Liver (tissue), 9 donors: ENCODE measurements around the gene SDK2. TPM values are rescaled to one million over a fixed set of nuclear protein-coding genes. Genes with fewer than 3 reads are reported as not detected.

ENCODE experiments used
- DNase-seq: peaks from one replicate; pipeline ENCODE4 v3.0.0-alpha.2; 2017; ENCODE audit warnings: low spot score
- H3K27ac ChIP-seq, 2 donors: one replicate each; pipeline ENCODE4 v1.7.0; 2013; ENCODE audit warnings: inconsistent platforms in 2 of 2, low read length in 2 of 2, control low read depth in 1 of 2, low read depth in 1 of 2, mild to moderate bottlenecking in 1 of 2
- H3K27me3 ChIP-seq, 4 donors: one replicate each; pipeline versions ENCODE4 v1.6.1 to v1.7.0; 2013; ENCODE audit warnings: low read length in 3 of 4, inconsistent platforms in 1 of 4, mild to moderate bottlenecking in 1 of 4, moderate library complexity in 1 of 4; ENCODE audit not compliant: control insufficient read depth in 4 of 4, insufficient read depth in 4 of 4
- H3K36me3 ChIP-seq, 4 donors: one replicate each; pipeline versions ENCODE4 v1.6.1 to v1.7.0; 2013; ENCODE audit warnings: low read length in 3 of 4, mild to moderate bottlenecking in 3 of 4, low read depth in 1 of 4, moderate library complexity in 1 of 4; ENCODE audit not compliant: control insufficient read depth in 4 of 4, insufficient read depth in 3 of 4
- H3K4me1 ChIP-seq, 4 donors: one replicate each; pipeline versions ENCODE4 v1.6.1 to v1.7.0; 2013; ENCODE audit warnings: low read length in 3 of 4, mild to moderate bottlenecking in 3 of 4, moderate library complexity in 1 of 4; ENCODE audit not compliant: control insufficient read depth in 4 of 4, insufficient read depth in 4 of 4
- H3K4me3 ChIP-seq, 3 donors: one replicate each; pipeline versions ENCODE4 v1.6.1 to v1.7.0; 2013; ENCODE audit warnings: low read length in 3 of 3, control low read depth in 1 of 3, low read depth in 1 of 3, mild to moderate bottlenecking in 1 of 3
- H3K9ac ChIP-seq, 2 donors: one replicate each; pipeline ENCODE4 v1.7.0; 2013; ENCODE audit warnings: low read length in 2 of 2, mild to moderate bottlenecking in 2 of 2, moderate library complexity in 2 of 2, control low read depth in 1 of 2, low read depth in 1 of 2
- H3K9me3 ChIP-seq, 4 donors: one replicate each; pipeline versions ENCODE4 v1.6.1 to v1.7.0; 2013; ENCODE audit warnings: low read length in 3 of 4; ENCODE audit not compliant: control insufficient read depth in 4 of 4
- EGR1 ChIP-seq, 2 donors: IDR thresholded peaks; 2 replicates each; pipeline ENCODE4 v1.6.1; 2016 to 2018; ENCODE audit warnings: antibody characterized with exemption in 2 of 2, low read depth in 2 of 2
- FOXA1 ChIP-seq: IDR thresholded peaks from 2 replicates; pipeline ENCODE4 v1.6.1; 2016; ENCODE audit warnings: antibody characterized with exemption
- FOXA2 ChIP-seq: IDR thresholded peaks from 2 replicates; pipeline ENCODE4 v1.6.1; 2016; ENCODE audit warnings: antibody characterized with exemption
- GABPA ChIP-seq, 2 donors: IDR thresholded peaks in 1 of 2; conservative IDR thresholded peaks in 1 of 2; 2 replicates each; pipeline ENCODE4 v1.6.1; 2016; ENCODE audit warnings: antibody characterized with exemption in 2 of 2, mild to moderate bottlenecking in 1 of 2, moderate library complexity in 1 of 2
- HNF4A ChIP-seq, 2 donors: conservative IDR thresholded peaks; 2 replicates each; pipeline ENCODE4 v1.6.1; 2016; ENCODE audit warnings: antibody characterized with exemption in 2 of 2, mild to moderate bottlenecking in 2 of 2
- HNF4G ChIP-seq: IDR thresholded peaks from 2 replicates; pipeline ENCODE4 v1.6.1; 2016; ENCODE audit warnings: antibody characterized with exemption
- JUND ChIP-seq, 2 donors: IDR thresholded peaks; 2 replicates each; pipeline ENCODE4 v1.6.1; 2016; ENCODE audit warnings: antibody characterized with exemption in 2 of 2
- NR2F2 ChIP-seq: IDR thresholded peaks from 2 replicates; pipeline ENCODE4 v1.6.1; 2016; ENCODE audit warnings: antibody characterized with exemption
- RAD21 ChIP-seq, 2 donors: IDR thresholded peaks; 2 replicates each; pipeline ENCODE4 v1.6.1; 2016; ENCODE audit warnings: antibody characterized with exemption in 2 of 2, mild to moderate bottlenecking in 2 of 2
- RXRA ChIP-seq, 2 donors: IDR thresholded peaks; 2 replicates each; pipeline ENCODE4 v1.6.1; 2017 to 2018; ENCODE audit warnings: antibody characterized with exemption in 2 of 2, mild to moderate bottlenecking in 1 of 2
- SP1 ChIP-seq: IDR thresholded peaks from 2 replicates; pipeline ENCODE4 v1.6.1; 2018; ENCODE audit warnings: antibody characterized with exemption, mild to moderate bottlenecking
- TAF1 ChIP-seq: conservative IDR thresholded peaks from 2 replicates; pipeline ENCODE4 v1.6.1; 2016; ENCODE audit warnings: antibody characterized with exemption, mild to moderate bottlenecking
- YY1 ChIP-seq: IDR thresholded peaks from 2 replicates; pipeline ENCODE4 v1.6.1; 2016; ENCODE audit warnings: antibody characterized with exemption, mild to moderate bottlenecking
- WGBS: extraction: QIAGEN DNeasy Blood & Tissue Kit; methylation state at CpG from one replicate; pipeline ENCODE4 v1.1.7; 2013; 5-methylcytosine and 5-hydroxymethylcytosine counted together
- polyA plus RNA-seq, 2 donors: library from polyadenylated mRNA; stranded (reverse) in 1 of 2; unstranded in 1 of 2; fragments of 200-250 nt in 1 of 2; fragments of >200 nt in 1 of 2; fragmentation: Nextera tagmentation in 1 of 2; extraction: Ambion mirVana in 1 of 2; gene quantifications; one replicate each; pipeline versions ENCODE4 v1.2.1 to v1.2.3, GENCODE V29; 2013 to 2015
- total RNA-seq, 2 donors: library from RNA; depleted of rRNA; stranded (reverse); fragments of >200 nt; gene quantifications; one replicate each; pipeline ENCODE4 v1.2.3, GENCODE V29; 2014
- TF ChIP-seq, protein P1 (sequence below): IDR thresholded peaks from 2 replicates; pipeline ENCODE4 v1.6.1; 2016; ENCODE audit warnings: antibody characterized with exemption
- TF ChIP-seq, protein P2 (sequence below): IDR thresholded peaks from 2 replicates; pipeline ENCODE4 v1.6.1; 2016; ENCODE audit warnings: antibody characterized with exemption
- TF ChIP-seq, protein P3 (sequence below): IDR thresholded peaks from 2 replicates; pipeline ENCODE4 v1.6.1; 2016; ENCODE audit warnings: antibody characterized with exemption, mild to moderate bottlenecking
- TF ChIP-seq, protein P4 (sequence below): IDR thresholded peaks from 2 replicates; pipeline ENCODE4 v1.6.1; 2016; ENCODE audit warnings: antibody characterized with exemption
- TF ChIP-seq, protein P5 (sequence below): fragments of 150-350 bp; IDR thresholded peaks from 2 replicates; pipeline ENCODE4 v1.5.1; 2017; ENCODE audit warnings: improper control_type of control experiment, low read depth, low read length; ENCODE audit not compliant: missing input control
- donor health status: healthy.
- donor health status: healthy.
- donor health status: healthy.
- donor health status: healthy.
- donor health status: healthy.

The SDK2 gene
- total and polyA plus RNA-seq, 4 donors = 0.05 to 0.42 (median 0.10) TPM

DNA sequence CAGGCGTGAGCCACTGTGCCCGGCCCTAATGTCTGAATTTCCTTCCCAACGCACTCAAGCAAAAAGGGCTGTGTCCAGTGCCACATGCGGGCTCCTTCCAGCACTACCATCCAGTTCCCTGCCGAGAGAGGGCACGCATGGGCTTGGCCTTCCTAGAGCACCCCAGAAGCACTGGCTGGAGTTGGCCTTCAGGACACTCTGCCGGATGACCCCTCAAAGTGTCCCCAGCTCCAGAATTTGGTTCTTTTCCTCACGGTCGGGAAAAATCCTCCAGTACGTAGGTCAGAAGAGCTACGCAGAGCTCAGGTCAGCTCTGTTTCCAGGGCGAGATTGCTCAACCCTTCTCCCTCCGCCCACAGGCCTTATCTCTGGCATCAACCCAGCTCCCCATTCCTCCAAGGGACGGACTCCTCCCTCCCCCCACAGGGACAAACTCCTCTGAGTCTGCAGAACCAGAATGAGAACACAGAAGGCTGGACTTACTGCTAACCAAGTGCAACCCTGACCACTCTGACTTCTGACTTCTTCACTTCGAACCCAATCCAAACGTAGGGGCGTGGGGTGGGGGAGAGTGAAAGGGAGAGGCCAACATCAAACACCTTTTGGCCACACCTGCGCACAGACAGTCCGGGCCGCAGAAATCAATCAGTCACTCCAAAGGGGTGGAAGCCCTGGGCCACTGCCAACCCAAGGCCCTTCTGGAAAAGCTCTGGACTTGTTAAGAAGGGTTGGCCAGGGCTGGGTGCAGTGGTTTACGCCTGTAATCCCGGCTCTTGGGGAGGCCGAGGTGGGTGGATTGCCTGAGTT is 336.0 kb downstream of the SDK2 start:
- WGBS = 16% methylated on average over 23 of the region's 23 CpGs
- peak overlapping the region; percentile 88 to 97 for H3K27ac ChIP-seq
- no peak for TF ChIP-seq FOXA1
- TF ChIP-seq JUND (IDR thresholded peaks at IDR 0.05) = peak in 1 of 2 donors; percentile 73
- TF ChIP-seq FOXA2 = peak; percentile 33
- TF ChIP-seq, protein P1, sequence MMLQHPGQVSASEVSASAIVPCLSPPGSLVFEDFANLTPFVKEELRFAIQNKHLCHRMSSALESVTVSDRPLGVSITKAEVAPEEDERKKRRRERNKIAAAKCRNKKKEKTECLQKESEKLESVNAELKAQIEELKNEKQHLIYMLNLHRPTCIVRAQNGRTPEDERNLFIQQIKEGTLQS = no peak
- TF ChIP-seq, protein P2, sequence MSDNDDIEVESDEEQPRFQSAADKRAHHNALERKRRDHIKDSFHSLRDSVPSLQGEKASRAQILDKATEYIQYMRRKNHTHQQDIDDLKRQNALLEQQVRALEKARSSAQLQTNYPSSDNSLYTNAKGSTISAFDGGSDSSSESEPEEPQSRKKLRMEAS = peak; percentile 77
- peak; percentile 84 for TF ChIP-seq NR2F2
- TF ChIP-seq, protein P3, sequence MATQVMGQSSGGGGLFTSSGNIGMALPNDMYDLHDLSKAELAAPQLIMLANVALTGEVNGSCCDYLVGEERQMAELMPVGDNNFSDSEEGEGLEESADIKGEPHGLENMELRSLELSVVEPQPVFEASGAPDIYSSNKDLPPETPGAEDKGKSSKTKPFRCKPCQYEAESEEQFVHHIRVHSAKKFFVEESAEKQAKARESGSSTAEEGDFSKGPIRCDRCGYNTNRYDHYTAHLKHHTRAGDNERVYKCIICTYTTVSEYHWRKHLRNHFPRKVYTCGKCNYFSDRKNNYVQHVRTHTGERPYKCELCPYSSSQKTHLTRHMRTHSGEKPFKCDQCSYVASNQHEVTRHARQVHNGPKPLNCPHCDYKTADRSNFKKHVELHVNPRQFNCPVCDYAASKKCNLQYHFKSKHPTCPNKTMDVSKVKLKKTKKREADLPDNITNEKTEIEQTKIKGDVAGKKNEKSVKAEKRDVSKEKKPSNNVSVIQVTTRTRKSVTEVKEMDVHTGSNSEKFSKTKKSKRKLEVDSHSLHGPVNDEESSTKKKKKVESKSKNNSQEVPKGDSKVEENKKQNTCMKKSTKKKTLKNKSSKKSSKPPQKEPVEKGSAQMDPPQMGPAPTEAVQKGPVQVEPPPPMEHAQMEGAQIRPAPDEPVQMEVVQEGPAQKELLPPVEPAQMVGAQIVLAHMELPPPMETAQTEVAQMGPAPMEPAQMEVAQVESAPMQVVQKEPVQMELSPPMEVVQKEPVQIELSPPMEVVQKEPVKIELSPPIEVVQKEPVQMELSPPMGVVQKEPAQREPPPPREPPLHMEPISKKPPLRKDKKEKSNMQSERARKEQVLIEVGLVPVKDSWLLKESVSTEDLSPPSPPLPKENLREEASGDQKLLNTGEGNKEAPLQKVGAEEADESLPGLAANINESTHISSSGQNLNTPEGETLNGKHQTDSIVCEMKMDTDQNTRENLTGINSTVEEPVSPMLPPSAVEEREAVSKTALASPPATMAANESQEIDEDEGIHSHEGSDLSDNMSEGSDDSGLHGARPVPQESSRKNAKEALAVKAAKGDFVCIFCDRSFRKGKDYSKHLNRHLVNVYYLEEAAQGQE = peak; percentile 47
- TF ChIP-seq TAF1 = no peak
- TF ChIP-seq, protein P4, sequence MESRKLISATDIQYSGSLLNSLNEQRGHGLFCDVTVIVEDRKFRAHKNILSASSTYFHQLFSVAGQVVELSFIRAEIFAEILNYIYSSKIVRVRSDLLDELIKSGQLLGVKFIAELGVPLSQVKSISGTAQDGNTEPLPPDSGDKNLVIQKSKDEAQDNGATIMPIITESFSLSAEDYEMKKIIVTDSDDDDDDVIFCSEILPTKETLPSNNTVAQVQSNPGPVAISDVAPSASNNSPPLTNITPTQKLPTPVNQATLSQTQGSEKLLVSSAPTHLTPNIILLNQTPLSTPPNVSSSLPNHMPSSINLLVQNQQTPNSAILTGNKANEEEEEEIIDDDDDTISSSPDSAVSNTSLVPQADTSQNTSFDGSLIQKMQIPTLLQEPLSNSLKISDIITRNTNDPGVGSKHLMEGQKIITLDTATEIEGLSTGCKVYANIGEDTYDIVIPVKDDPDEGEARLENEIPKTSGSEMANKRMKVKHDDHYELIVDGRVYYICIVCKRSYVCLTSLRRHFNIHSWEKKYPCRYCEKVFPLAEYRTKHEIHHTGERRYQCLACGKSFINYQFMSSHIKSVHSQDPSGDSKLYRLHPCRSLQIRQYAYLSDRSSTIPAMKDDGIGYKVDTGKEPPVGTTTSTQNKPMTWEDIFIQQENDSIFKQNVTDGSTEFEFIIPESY = peak; percentile 59
- peak; percentile 71 to 80 for TF ChIP-seq HNF4A (conservative IDR thresholded peaks at IDR 0.05)
- TF ChIP-seq, protein P5, sequence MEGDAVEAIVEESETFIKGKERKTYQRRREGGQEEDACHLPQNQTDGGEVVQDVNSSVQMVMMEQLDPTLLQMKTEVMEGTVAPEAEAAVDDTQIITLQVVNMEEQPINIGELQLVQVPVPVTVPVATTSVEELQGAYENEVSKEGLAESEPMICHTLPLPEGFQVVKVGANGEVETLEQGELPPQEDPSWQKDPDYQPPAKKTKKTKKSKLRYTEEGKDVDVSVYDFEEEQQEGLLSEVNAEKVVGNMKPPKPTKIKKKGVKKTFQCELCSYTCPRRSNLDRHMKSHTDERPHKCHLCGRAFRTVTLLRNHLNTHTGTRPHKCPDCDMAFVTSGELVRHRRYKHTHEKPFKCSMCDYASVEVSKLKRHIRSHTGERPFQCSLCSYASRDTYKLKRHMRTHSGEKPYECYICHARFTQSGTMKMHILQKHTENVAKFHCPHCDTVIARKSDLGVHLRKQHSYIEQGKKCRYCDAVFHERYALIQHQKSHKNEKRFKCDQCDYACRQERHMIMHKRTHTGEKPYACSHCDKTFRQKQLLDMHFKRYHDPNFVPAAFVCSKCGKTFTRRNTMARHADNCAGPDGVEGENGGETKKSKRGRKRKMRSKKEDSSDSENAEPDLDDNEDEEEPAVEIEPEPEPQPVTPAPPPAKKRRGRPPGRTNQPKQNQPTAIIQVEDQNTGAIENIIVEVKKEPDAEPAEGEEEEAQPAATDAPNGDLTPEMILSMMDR = no peak
- peak in 1 of 2 donors; percentile 3 for TF ChIP-seq GABPA (IDR thresholded peaks at IDR 0.05 in 1 of 2, conservative IDR thresholded peaks at IDR 0.05 in 1 of 2)
- no peak for TF ChIP-seq HNF4G
- peak; percentile 83 for TF ChIP-seq SP1
- TF ChIP-seq EGR1 (IDR thresholded peaks at IDR 0.05; ENCODE audit: low read depth in 2 of 2) = peak; percentile 38 to 41
- TF ChIP-seq RAD21 (IDR thresholded peaks at IDR 0.05) = peak; percentile 34 to 46
- TF ChIP-seq YY1 = peak; percentile 76
- TF ChIP-seq RXRA (IDR thresholded peaks at IDR 0.05) = peak; percentile 78 to 89
- no peaks in the 10 kb centered on the region for H3K36me3 ChIP-seq
- peak overlapping the region; percentile 11 to 64 (median 41) for H3K4me3 ChIP-seq
- H3K9ac ChIP-seq = peak overlapping the region; percentile 40 to 87
- no peaks in the 10 kb centered on the region for H3K9me3 ChIP-seq
- peaks cover 17 to 54% (median 38%) of the 10 kb centered on the region in 4 donors for H3K4me1 ChIP-seq
- no peaks in the 10 kb centered on the region for H3K27me3 ChIP-seq
- DNase-seq = peak; percentile 81
